Esophagus muscularis mucosa (tissue), 4 donors: Measurements from ENCODE around the gene ARSB. TPM values are rescaled to one million over a fixed set of nuclear protein-coding genes. Genes with fewer than 3 reads are reported as not detected.
A peak's percentile ranks its signal among the peaks of the same experiment; 100 is the strongest.
"Not testable (repeated sequence)": the region's sequence is repeated elsewhere in the genome, so short reads cannot be mapped to it uniquely, and the experiment has no call there.

Experiments
- DNase-seq: peaks from one replicate; pipeline ENCODE4 v3.0.0-alpha.2; 2017; ENCODE audit errors: extremely low spot score
- H3K27ac ChIP-seq, 4 donors: fragments of 200-600 bp; sonication (generic); replicated peaks in 1 of 4; 1 replicate in 3 of 4; 2 replicates in 1 of 4; pipeline ENCODE4 v1.5.1; 2016 to 2019; ENCODE audit warnings: mild to moderate bottlenecking in 1 of 4
- H3K27me3 ChIP-seq, 4 donors: fragments of 200-600 bp; sonication (generic); one replicate each; pipeline versions ENCODE4 v1.5.1 to v1.6.0; 2016 to 2019
- H3K36me3 ChIP-seq, 4 donors: fragments of 200-600 bp; sonication (generic); one replicate each; pipeline ENCODE4 v1.5.1; 2016 to 2019
- H3K4me1 ChIP-seq, 4 donors: fragments of 200-600 bp; sonication (generic); one replicate each; pipeline ENCODE4 v1.5.1; 2016 to 2019
- H3K4me3 ChIP-seq, 4 donors: fragments of 200-600 bp; sonication (generic); 1 replicate in 2 of 4; 2 replicates in 2 of 4; pipeline ENCODE4 v1.5.1; 2016 to 2019; ENCODE audit warnings: mild to moderate bottlenecking in 4 of 4, moderate library complexity in 1 of 4
- H3K9me3 ChIP-seq, 4 donors: fragments of 200-600 bp; sonication (generic); 1 replicate in 3 of 4; 2 replicates in 1 of 4; pipeline ENCODE4 v1.5.1; 2016 to 2019
- CTCF ChIP-seq, 3 experiments: fragments of 200-600 bp in 2 of 3; fragments of 450-650 bp in 1 of 3; sonication (generic) in 2 of 3; IDR thresholded peaks; one replicate each; pipeline ENCODE4 v1.5.1; 2017 to 2019; ENCODE audit warnings: antibody characterized with exemption in 3 of 3, mild to moderate bottlenecking in 2 of 3, moderate library complexity in 1 of 3
- EP300 ChIP-seq: sonication (generic); formaldehyde crosslinking; IDR thresholded peaks from one replicate; pipeline ENCODE4 v1.6.1; 2017; ENCODE audit warnings: antibody characterized with exemption
- POLR2A ChIP-seq: fragments of 450-650 bp; IDR thresholded peaks from one replicate; pipeline ENCODE4 v1.6.1; 2017; ENCODE audit warnings: antibody characterized with exemption, moderate library complexity, mild to moderate bottlenecking, low read depth
- POLR2AphosphoS5 ChIP-seq, 2 donors: sonication (generic); formaldehyde crosslinking; IDR thresholded peaks; one replicate each; pipeline ENCODE4 v1.6.1; 2017; ENCODE audit warnings: antibody characterized with exemption in 2 of 2
- whole genome bisulfite sequencing: methylation state at CpG from one replicate; pipeline ENCODE4 v1.1.5; 2018; 5-methylcytosine and 5-hydroxymethylcytosine counted together
- intact Hi-C: fragments of 100-400 bp; cut with DNase I; formaldehyde crosslinking; loops from one replicate; pipeline ENCODE4 v1.15.1; 2023
- total RNA-seq, 4 donors: library from RNA; depleted of rRNA; stranded (reverse); fragments of >200 nt; gene quantifications; one replicate each; pipeline versions ENCODE4 v1.1.0 to v1.2.1, GENCODE V29; 2016

The ARSB gene
- total RNA-seq, 4 donors from 2014 or later, result 58.0 to 103 (median 67.5) TPM

GRCh38 chr5:78912811-78913210 lies 72.3 kb downstream of the ARSB start:
- intact Hi-C loops, result no loop called here
- no peak for DNase-seq
- no peak for TF ChIP-seq POLR2AphosphoS5 (IDR thresholded peaks at IDR 0.05)
- no peak for TF ChIP-seq EP300
- no peak for TF ChIP-seq POLR2A
- no peak for TF ChIP-seq CTCF (IDR thresholded peaks at IDR 0.05)
- Histone ChIP-seq H3K4me3 (no peak overlapping the region), H3K4me1 (peaks cover 13 to 34% (median 26%) of the 10 kb centered on the region in 4 donors), H3K27ac (peak overlapping the region in 1 of 4 donors; percentile 39), H3K27me3 (no peaks in the 10 kb centered on the region), H3K9me3 (no peaks in the 10 kb centered on the region), H3K36me3 (no peaks in the 10 kb centered on the region)
- 68% methylated on average over 7 of the region's 7 CpGs for WGBS

GRCh38 chr5:78912085-78912771 lies 72.9 kb downstream of the ARSB start:
- H3K4me1 ChIP-seq, result peaks cover 18 to 40% (median 32%) of the 10 kb centered on the region in 4 donors
- H3K27ac ChIP-seq, result peak overlapping the region in 1 of 4 donors; percentile 39
- no peaks in the 10 kb centered on the region for H3K9me3 ChIP-seq
- H3K4me3 ChIP-seq, result no peak overlapping the region
- no peak for DNase-seq
- intact Hi-C loops, result no loop called here
- no peaks in the 10 kb centered on the region for H3K27me3 ChIP-seq
- no peak for TF ChIP-seq POLR2AphosphoS5 (IDR thresholded peaks at IDR 0.05)
- no peak for TF ChIP-seq CTCF (IDR thresholded peaks at IDR 0.05)
- TF ChIP-seq EP300, result no peak
- no peak for TF ChIP-seq POLR2A
- 49% methylated on average over 5 of the region's 5 CpGs for WGBS
- no peaks in the 10 kb centered on the region for H3K36me3 ChIP-seq

- 82% methylated on average over 9 of the region's 9 CpGs for WGBS
- Histone ChIP-seq H3K27ac (peak overlapping the region in 3 of 4 donors; percentile 13 to 68 (median 44)), H3K4me1 (peaks cover 24 to 53% (median 39%) of the 10 kb centered on the region in 4 donors)
- H3K9me3 ChIP-seq, H3K36me3 ChIP-seq, H3K4me3 ChIP-seq, H3K27me3 ChIP-seq, DNase-seq, intact Hi-C loops: not testable (repeated sequence)
Observed at GRCh38 chr5:78909224-78909983, 75.7 kb downstream of the ARSB start.

GRCh38 chr5:78908173-78909061 lies 76.7 kb downstream of the ARSB start:
- TF ChIP-seq CTCF (IDR thresholded peaks at IDR 0.05) (no peak), POLR2A (no peak), POLR2AphosphoS5 (IDR thresholded peaks at IDR 0.05) (no peak), EP300 (no peak)
- Histone ChIP-seq H3K36me3 (no peaks in the 10 kb centered on the region), H3K27ac (peak overlapping the region; percentile 40 to 68 (median 66)), H3K27me3 (no peaks in the 10 kb centered on the region), H3K4me1 (peaks cover 24 to 53% (median 39%) of the 10 kb centered on the region in 4 donors), H3K9me3 (no peaks in the 10 kb centered on the region), H3K4me3 (peak overlapping the region; percentile 2 to 14 (median 8))
- DNase-seq, result no peak
- intact Hi-C loops, result no loop called here
- 11% methylated on average over 12 of the region's 12 CpGs for WGBS
